NCI-H1105 treated with DMSO at 0.1 percent for 48 hours (cell line): Measurements from ENCODE around the gene SMARCC1.

ENCODE experiments used
- DNase-seq: peaks from one replicate; lab custom pipeline; 2025; lab: John Stamatoyannopoulos, UW

The SMARCC1 gene

DNA sequence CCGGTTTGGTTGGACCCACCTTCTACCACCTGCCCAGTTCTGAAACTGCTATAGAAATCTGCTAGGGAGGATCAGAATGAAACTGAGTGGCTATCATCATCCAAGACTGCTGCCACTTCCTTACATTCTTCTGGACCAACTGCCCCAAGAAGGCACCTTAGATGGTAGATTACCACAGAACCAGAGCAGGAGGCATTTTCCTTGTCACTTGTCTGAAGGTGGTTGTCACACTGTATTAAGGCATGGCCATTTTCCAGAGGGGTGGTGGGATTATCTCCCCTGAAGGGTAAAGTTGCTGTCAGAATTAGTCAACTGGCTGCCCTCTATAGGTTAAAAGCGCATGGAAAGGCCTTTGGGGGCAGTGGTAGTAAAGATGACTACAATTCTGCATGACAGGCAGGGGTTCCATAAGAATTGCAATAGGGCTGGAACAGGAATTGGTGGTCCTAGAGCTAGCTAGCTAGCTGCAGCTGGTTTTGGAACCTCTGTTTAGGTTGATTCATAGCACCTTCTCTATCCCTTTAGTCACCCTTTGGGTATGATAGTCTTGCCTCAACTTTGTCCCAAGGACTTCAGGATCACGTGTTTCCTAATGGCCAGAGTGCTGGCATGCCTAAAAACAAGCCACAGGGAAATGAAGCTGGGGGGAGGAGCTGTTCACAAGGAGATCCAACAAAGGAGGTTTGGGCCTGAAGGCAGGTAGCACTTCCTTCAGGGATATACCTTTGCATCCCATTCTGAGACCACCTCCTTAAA lies 198.2 kb downstream of the SMARCC1 start:
- DNase-seq: no peak

DNA sequence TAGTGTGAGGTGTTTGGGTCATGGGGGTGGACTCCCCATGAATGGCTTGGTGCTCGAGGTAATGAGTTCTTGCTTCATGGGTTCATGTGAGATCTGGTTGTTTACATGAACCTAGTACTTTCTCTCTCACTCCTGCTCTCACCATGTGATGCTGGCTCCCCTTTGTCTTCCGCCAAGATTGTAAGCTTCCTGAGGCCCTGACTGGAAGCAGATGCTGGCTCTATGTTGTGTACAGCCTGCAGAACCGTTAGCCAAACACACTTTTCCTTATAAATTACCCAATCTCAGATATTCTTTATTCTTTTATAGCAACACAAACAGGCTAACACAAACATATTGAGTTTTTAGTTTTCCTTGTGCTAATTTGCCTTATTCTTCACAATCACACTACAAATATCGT lies 199.9 kb downstream of the SMARCC1 start:
- no peak for DNase-seq

DNA sequence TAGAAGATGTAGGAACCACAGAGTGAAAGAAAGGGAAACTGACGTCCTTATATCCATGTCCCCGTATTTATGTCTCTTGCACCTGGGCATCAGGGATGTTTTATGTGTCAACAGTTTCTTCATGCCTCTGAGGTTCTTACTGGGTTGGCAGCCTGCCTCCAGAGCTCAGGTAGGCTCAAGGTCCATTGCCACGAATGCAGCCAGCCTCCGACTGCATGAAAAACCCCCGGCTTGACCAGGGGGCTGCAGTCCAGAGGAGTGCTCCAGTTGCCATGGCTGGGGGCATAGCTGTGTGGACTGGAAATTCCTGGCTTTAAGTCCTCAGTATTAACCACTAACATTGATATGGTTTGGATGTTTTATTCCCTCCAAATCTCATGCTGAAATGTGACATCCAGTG lies 200.3 kb downstream of the SMARCC1 start:
- no peak for DNase-seq

DNA sequence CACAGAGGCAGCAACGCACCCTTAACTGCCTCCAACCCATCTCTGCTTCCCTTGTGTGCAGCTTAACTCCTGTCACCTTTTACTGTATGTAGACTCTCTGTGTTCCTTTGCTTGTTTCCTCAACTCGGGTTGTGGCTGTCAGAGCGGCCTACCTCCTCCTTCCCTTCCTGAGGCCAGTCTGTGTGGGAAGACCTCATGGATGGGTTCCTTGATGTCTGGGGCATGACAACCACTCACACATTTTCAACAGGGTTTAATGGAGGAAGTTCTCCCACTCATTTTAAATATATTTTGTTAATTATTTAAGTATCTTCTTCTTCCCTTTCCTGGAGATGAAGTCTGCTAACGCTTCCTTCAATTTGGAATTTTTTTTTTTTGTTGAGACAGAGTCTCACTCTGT lies 201.2 kb downstream of the SMARCC1 start:
- DNase-seq: no peak

DNA sequence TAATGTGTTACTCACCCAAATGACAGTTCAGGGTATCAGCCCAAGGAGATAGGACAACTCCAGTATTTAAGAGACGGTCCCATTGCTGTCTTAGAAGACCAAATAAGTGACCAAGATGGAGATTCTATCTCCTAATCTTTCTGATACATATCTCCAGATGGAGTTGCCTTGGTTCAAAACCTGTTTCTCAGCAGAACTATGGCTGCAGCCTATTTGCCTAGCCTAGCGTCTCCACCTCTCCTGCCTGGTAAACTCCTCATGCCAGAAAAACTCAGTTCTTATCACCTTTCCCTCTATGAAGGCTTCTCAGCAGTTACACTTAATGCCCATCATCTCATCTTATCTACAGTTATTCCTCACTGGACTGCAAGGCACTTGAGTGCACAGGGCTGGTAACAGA lies 201.8 kb downstream of the SMARCC1 start:
- no peak for DNase-seq

DNA sequence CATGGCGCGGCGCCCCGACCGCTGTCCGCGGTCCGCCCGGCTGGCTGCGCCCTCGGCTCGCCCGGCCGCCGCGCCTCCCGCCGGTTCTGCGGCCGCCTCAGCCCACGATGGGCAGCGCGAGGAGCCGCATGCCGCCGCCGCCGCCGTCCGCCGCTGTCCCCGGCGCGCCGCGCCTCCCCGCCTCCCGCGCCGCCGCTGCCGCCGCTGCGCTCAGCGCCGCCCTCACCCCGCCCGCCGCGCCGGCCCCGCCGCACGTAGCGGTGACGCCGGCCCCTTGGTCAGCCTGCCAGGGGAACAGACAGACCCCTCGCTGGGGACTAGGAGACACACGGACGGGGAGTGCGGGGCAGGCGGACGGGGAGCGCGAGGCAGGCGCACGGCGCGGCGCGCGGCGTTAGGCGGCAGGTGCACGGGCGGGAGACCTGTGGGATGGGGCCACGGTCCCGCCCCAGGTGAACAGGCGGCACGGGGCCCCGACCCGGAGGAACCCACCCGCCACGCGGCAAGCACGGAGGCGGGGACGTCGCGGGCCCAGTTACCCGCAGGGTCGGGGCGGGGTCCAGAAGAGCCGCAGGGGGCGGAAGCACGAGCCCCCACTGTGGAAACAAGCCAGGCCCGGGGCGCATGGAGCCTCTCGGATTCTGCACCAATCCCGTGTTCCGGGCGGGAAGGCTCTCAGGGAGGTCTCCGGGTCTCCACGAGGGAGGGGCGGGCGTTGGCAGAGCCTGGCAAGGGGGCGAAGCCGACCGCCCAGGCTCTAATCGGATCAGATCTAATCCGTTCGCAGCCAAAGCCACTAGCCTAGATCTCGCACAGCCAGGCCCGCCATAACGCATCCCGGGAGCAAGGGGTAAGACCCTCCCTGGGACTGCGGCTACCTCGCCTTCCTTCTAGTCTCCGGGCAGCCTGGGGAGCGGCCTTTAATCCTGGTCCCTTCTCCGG lies 202.7 kb downstream of the SMARCC1 start, which contains the start of gene CSPG5:
CSPG5 (minus strand) TSS at position 175 of the 942 bp plus-strand sequence; CDS start at position 3, 172 bp downstream.
- DNase-seq: no peak

DNA sequence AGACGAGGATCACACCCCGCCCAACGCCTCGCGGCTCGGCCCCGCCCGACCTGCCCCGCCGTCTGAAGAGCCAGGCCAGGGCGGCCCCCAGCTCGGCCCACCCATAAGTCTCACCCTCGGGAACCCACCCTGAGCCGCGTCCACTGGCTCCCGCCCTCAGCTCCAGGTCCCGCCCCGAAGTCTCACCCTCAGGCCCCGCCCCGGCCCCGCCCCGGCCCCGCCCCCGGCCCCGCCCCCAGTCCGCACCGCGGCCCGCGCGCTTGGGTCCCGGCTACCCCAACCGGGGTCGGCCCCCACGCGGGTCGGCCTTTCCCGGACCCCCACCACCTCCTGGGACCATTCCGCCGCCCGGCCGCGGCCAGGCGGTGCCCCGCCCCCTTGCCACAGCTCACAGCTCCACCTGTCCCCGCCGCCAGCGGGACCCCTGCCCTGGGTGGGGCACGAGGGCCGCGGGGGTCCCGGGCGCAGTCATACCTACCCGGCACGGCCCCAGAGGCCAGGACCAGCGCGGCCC lies 203.5 kb downstream of the SMARCC1 start:
- peak; percentile 22 for DNase-seq

DNA sequence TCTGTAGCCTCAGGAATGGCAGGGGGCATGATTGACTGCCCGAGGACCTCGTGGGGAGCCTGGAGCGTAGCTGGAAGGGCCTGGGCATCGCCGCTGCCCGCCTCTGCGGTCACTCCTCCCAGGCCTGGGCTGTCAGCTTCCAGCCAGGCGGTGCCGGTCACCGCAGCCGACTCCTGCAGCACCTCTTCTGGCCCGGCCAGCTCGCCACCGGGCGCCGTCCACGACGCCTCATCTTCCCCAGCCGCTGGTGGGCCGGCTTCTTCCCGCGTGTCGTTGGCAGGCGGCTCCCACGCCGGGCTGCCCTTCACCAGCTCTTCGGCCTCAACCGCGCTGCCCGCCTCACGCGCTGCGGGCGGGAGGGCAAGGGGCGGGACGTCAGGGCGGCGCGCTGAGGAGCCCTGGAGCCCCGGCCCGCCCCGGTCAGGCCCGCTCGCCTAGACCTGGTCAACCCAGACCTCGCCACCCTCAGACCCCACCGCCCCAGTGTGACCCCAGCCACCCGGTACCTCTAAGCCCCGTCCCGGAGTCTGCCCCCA lies 204.0 kb downstream of the SMARCC1 start:
- DNase-seq: no peak

DNA sequence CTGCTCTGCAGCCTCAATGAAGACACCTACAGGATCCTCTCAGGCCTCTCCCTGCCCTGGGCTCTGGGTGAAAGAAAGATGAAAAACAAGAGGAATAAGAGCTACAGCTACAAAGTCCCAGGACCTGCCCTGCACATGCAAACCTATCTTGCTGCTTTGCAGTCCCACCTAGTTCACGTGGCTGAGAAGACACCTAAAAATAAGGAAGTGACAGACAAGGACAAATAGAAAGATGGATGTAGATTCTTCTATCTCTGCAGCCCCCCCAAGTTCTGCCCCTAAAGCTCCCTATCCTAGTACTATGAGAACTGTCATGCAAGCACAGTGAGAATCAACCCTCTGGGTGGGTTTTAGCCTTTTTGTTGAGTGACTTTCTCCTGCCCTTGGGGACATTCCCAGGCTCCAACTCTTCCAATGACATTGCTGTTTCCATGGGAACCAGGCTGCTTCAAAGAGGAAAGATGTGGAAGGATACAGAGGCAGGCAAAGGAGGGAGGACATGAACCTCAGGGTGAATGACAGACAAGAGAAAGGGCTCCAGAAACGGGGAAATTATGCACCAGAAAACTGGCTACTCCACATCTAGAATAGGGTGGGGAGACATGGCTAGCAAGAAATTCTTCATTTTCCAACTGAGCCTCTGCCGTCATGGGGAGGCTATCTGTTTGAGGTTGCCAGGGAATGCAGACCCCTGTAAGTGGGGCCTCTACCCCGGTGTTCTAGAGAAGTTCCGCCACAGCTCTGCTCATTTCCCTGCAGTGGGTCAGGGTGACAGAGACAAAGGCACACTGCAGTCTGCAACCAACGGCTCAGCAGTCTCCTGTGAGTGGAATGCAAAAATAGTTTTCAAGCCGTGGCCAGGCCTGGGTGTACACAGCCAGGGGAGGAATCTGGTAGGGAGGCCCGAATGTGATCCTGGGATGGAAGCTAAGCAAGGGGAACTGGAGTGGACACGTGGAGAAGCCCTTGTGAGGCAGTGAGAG lies 208.2 kb downstream of the SMARCC1 start:
- DNase-seq: no peak

DNA sequence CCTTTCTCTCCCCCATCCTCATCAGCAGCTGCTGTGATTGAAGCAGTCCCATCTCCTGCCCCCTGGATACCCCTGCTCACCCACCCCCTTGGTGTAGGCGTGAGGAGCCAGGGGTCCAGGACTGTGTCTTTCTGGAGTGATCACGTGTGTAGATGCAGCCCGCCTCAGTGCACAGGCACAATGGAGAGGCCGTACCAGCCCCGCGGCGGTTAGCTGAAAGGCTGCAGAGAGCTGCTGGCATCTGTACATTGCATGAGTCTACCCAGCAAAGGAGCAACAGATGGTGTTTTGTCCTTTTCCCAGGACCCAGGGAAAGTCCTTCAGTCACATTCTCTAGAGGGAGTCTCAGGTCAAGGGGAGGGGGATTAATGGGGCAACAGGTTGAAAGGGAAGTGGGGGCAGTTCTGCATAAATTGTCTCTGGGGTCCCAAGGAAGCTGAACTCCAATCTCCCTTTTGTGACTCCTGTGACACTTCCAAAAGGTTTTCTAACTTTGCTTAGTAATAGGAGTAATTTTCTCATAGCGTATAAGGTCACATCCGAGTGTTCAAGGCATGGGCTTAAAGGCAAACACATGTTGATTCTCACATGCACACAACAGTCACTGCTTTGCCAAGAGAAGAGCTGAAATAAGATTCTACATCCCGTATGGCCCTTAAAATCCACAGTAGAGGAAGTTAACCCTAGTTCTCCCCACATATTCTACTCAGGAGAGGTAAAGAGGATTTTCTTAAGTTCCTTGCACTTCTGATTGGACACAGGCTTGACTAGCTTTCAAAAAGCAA lies 210.1 kb downstream of the SMARCC1 start:
- no peak for DNase-seq

DNA sequence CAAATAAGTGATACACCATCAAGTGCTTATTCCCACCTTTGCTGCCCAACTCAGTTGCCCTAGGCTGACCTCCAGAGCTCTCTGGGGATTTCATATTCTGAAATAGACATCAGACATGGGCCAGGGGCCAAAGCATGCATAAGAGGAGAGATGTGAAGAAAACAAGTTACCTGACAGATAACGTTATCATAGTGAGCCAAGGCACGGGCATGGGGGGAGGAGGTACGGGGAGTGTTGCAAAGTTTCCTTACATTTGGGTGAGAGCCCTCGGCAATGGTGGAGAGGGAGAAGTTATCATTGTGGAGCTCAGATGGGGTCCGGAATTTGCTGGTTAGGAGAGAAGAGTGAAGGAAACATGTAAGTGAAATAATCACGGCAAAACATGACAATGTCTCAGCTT lies 212.8 kb downstream of the SMARCC1 start:
- DNase-seq: no peak

DNA sequence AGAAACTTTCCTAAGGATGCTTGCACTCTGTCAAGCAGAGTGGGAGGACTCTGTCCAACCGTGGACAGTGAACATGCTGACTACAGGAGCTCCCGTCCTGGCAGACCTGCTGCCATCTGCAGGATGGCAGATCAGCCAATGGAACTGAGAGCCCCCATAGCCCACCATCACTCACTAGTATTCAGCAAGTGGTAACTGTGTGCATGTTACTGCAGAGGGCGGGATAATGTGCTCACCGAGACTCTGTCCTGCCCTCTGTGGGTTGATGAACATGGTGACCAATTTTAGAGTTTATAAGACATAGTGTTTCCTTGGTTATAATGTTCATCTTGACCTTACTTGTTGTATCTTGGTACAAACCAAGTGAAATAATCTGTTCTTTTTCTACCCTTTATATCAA lies 214.5 kb downstream of the SMARCC1 start:
- DNase-seq: no peak

DNA sequence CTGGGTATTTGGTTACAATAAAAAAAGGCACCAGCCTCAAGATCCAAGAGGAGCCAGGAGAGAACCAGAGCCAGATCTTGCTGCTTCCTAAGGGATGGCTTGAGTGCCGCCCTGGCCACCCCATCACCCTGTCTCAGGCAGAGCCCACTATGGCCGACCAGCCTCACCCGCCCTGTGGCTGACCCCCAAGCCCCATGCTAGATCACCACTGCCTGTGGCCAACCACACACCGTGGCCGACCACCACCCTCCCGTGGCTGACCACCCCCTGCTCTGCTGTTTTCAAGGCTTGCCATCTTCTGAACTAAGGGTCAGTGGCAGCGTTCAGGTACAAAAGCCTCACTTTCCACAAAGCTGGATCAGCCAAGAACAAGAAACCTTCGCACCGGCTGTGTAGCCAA lies 215.0 kb downstream of the SMARCC1 start:
- no peak for DNase-seq

DNA sequence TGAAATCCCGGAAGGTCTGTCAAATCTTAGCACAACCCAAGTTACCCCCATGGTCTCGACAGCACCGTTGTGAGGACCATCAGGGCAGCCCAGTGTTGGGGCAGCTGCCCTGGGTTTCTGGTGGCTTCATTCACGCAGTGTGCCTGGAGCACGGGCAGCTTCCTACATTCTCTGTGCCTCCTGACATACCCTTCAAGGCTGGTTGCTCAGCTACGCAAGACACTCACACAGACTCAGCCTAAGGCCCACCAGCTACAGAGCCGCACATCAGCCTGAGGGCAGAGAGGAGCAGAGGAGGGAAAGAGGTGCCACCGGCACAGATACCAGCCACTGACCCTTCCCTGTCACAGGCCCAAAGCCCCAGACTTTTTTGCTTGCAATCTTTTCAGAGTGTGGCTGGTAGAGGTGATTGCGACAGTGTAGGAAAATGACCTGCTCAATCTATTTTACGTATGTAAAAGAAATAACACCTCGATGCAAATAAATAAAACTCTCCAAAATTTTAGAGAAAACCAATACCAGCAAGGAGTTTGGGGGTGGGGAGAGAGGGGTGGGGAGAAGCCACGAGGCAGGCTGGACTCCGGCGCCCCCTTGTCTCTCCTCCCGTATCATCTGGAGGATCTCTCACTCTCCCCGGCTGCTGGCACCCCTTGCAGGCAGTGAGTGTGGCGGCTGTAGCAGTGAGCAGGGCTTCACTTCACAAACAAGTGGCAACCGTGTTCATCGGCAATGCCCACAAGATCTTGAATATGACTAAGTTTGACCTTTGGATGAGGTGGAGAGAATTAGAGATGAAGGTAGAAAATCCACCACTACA lies 215.8 kb downstream of the SMARCC1 start:
- no peak for DNase-seq

DNA sequence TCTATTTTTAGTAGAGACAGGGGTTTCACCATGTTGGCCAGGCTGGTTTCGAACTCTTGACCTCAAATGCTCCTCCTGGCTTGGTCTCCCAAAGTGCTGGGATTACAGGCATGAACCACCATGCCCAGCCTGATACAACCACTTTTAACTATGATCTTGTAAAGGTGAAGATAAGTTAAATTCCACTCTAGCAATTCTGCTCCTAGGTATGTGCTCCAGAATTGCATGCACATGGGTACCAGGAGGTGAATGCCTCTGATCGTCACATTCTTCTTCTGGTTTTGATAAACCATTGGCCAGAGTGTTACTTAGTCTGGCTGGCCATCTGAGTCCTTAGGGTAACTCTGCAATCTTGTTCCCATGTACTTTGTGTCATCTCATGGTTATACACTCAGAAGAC lies 225.3 kb downstream of the SMARCC1 start:
- DNase-seq: no peak

DNA sequence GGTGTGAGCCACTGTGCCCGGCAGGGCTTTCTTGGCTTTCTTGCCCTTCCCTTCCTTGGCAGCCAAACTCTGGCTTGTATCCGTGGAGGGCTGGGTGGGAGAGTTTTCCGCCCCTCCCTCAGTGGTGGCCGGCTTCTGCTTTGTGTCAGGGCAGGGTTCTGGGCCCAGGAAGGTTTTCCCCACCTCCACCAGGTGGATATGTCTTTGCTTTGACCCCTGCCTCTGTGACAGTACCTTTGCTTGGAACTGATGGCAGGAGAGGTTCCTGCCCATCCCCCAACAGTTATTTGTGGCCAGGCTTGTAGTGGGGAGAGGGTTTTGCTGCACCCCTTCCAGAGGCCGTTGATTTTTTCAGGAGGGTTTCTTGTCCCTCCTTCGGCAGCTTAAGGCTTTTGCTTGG lies 227.4 kb downstream of the SMARCC1 start:
- DNase-seq: no peak

DNA sequence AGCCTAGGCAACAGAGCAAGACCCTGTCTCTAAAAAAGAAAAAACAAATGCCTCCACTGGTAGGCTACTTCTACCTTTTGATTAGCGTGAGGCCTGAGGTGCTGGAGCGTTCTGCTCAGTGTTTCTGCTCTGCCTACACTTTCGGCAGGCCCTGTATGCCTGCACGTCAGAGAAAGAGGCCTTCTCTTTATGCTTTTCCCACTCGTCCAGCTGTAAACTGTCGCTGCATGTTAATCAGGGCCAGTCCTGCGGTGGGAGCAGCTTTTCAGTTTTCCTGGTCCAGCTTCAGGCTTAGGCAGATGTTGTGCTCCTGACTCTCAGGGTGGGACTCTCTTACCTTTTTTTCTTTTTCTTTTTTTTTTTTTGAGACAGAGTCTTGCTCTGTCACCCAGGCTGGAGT lies 228.3 kb downstream of the SMARCC1 start:
- no peak for DNase-seq

DNA sequence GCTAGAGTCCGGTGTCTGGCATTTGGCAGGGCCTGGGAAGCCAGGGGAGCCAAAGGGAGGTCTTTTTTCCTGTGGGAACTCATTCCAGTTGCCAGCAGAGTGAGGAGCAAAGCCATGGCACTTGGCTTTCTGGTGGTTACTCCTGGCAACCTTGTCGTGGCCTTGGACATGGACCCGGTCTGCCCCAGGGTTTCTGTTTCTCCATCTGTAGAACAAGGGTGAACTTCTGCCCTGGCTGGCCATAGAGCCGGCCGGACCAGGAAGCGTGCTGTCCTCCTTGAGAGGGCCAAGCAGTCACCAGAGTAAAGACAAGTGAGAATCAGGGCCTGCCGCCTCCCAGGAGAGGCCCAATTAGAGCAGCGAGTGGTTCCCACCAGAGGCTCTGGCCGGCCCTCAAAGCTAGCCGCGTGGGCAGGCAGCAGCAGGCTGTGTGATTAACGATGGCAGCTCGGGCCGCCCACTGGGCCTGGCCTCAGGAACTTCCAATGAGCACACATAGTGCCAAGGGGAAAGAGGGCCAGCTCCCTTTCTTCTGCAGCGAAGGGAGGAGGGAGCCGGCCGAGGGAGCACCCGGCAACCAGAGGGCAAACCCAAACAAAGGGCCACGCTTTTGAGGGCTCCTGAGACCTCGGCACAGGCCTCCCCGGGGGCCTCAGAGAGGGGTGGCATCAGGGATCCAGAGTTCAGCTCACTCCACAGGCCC lies 239.1 kb downstream of the SMARCC1 start:
- no peak for DNase-seq

DNA sequence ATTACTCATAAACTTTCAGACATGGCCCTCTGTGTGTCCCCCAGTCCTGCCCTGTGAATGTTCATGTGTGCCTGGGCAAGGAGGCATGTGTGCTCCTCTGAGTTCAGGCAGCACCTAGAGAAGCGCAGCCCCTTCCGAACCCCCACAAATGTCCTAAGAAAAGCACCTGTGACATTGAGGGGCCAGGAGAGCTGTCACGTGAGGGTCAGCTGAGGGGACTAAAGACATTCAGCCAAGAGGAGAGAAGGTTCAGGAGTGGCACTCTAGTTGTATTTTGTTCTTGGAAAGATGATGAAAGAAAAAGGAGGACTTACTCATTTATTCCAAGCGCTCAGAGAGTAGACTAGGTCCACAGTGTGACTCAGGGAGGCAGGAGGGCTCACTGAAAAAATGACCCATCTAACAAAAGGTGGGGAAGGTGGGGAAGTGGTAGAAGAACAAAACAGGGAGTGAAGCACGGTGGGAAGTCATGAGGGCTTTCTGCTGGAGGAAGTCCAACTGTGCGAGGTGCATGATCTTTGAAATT lies 240.0 kb downstream of the SMARCC1 start:
- no peak for DNase-seq
